SK-N-SH treated with all-trans-retinoic acid at 6 μM for 48 hours (cell line): ENCODE results near the gene KRT7.

Source experiments
- ATAC-seq: fragments of 200-7000 bp; cut with Tn5 transposase; 3 replicates; pipeline ENCODE4 v1.9.1; 2020; ENCODE audit warnings: mild to moderate bottlenecking, moderate library complexity
- BACH2 ChIP-seq: fragments of 250-450 bp; sonication (Bioruptor Pico); IDR thresholded peaks from 2 replicates; pipeline ENCODE4 v1.9.0; 2021; ENCODE audit warnings: mild to moderate bottlenecking, borderline replicate concordance
- CREB5 ChIP-seq: fragments of 250-450 bp; sonication (Bioruptor Pico); IDR thresholded peaks from 2 replicates; pipeline ENCODE4 v1.5.1; 2020; ENCODE audit warnings: low read depth, mild to moderate bottlenecking, moderate library complexity
- CSDC2 ChIP-seq: fragments of 250-450 bp; sonication (Bioruptor Pico); IDR thresholded peaks from 2 replicates; pipeline ENCODE4 v1.5.0; 2020; ENCODE audit warnings: mild to moderate bottlenecking, moderate library complexity
- CSRNP3 ChIP-seq: fragments of 250-450 bp; sonication (Bioruptor Pico); IDR thresholded peaks from 2 replicates; pipeline ENCODE4 v1.5.1; 2021; ENCODE audit warnings: mild to moderate bottlenecking, moderate library complexity
- ESRRG ChIP-seq: fragments of 250-450 bp; sonication (Bioruptor Pico); IDR thresholded peaks from 2 replicates; pipeline ENCODE4 v1.6.1; 2021; ENCODE audit warnings: mild to moderate bottlenecking
- GLIS3 ChIP-seq: fragments of 250-450 bp; sonication (Bioruptor Pico); IDR thresholded peaks from 2 replicates; pipeline ENCODE4 v1.5.0; 2020; ENCODE audit warnings: mild to moderate bottlenecking, moderate library complexity
- OSR1 ChIP-seq: fragments of 250-450 bp; sonication (Bioruptor Pico); IDR thresholded peaks from 2 replicates; pipeline ENCODE4 v1.8.0; 2022; ENCODE audit warnings: moderate library complexity, mild to moderate bottlenecking, inconsistent platforms
- POU6F1 ChIP-seq: fragments of 250-450 bp; sonication (Bioruptor Pico); IDR thresholded peaks from 2 replicates; pipeline ENCODE4 v1.8.0; 2021; ENCODE audit warnings: low read depth, mild to moderate bottlenecking, moderate library complexity, borderline replicate concordance
- PPARA ChIP-seq: fragments of 250-450 bp; sonication (Bioruptor Pico); IDR thresholded peaks from 2 replicates; pipeline ENCODE4 v1.5.0; 2020; ENCODE audit warnings: mild to moderate bottlenecking, borderline replicate concordance
- RARB ChIP-seq: fragments of 250-450 bp; sonication (Bioruptor Pico); IDR thresholded peaks from 2 replicates; pipeline ENCODE4 v1.8.0; 2021; ENCODE audit warnings: mild to moderate bottlenecking, moderate library complexity
- TCF4 ChIP-seq: fragments of 250-450 bp; sonication (Bioruptor Pico); IDR thresholded peaks from 2 replicates; pipeline ENCODE4 v1.8.0; 2021; ENCODE audit warnings: mild to moderate bottlenecking, moderate library complexity, borderline replicate concordance
- TOX ChIP-seq: fragments of 250-450 bp; sonication (Bioruptor Pico); IDR thresholded peaks from 2 replicates; pipeline ENCODE4 v1.8.0; 2021; ENCODE audit warnings: mild to moderate bottlenecking, moderate library complexity, borderline replicate concordance
- TSHZ2 ChIP-seq: fragments of 250-450 bp; sonication (Bioruptor Pico); IDR thresholded peaks from 2 replicates; pipeline ENCODE4 v1.5.0; 2020; ENCODE audit warnings: mild to moderate bottlenecking, moderate library complexity
- ZC3H10 ChIP-seq: fragments of 250-450 bp; sonication (Bioruptor Pico); IDR thresholded peaks from 2 replicates; pipeline ENCODE4 v1.5.1; 2021; ENCODE audit warnings: mild to moderate bottlenecking, moderate library complexity
- ZFP3 ChIP-seq: fragments of 250-450 bp; sonication (Bioruptor Pico); IDR thresholded peaks from 2 replicates; pipeline ENCODE4 v1.5.0; 2020; ENCODE audit warnings: mild to moderate bottlenecking, moderate library complexity
- ZFP30 ChIP-seq: fragments of 450-650 bp; formaldehyde crosslinking; IDR thresholded peaks from 2 replicates; pipeline ENCODE4 v1.5.0; 2022; ENCODE audit warnings: mild to moderate bottlenecking, moderate library complexity
- ZNF565 ChIP-seq: fragments of 450-650 bp; formaldehyde crosslinking; conservative IDR thresholded peaks from 2 replicates; pipeline ENCODE4 v1.5.0; 2020; ENCODE audit warnings: low read depth, mild to moderate bottlenecking, moderate library complexity
- ZNF70 ChIP-seq: fragments of 450-650 bp; formaldehyde crosslinking; IDR thresholded peaks from 2 replicates; pipeline ENCODE4 v1.5.0; 2020; ENCODE audit warnings: mild to moderate bottlenecking, moderate library complexity
- ZNF8 ChIP-seq: fragments of 450-650 bp; formaldehyde crosslinking; IDR thresholded peaks from 2 replicates; pipeline ENCODE4 v1.5.0; 2020; ENCODE audit warnings: mild to moderate bottlenecking, moderate library complexity

KRT7 gene

GRCh38 chr12:52211716-52212585 is 21.1 kb upstream of the KRT7 start (continued):
- no peak for TF ChIP-seq CREB5 (CRISPR knock-in tag)
- no peak for TF ChIP-seq TCF4 (CRISPR knock-in tag)
- TF ChIP-seq, all 23 proteins: peak for 0

- TF ChIP-seq POU6F1 (CRISPR knock-in tag) (no peak), ZNF565 (CRISPR knock-in tag) (no peak), ZNF70 (CRISPR knock-in tag) (no peak), PPARA (no peak), CREB5 (CRISPR knock-in tag) (no peak), ZFP30 (CRISPR knock-in tag) (no peak), BACH2 (no peak), OSR1 (CRISPR knock-in tag) (no peak), CSDC2 (no peak), GLIS3 (no peak), ZNF8 (CRISPR knock-in tag) (no peak; the same call in 1 of the 2 replicates), TOX (CRISPR knock-in tag) (no peak)
- no peak for ATAC-seq
These were observed 20.1 kb upstream of the KRT7 start for GRCh38 chr12:52212701-52213563.

- TF ChIP-seq ZFP30 (CRISPR knock-in tag) (no peak), OSR1 (CRISPR knock-in tag) (no peak), RARB (no peak), GLIS3 (no peak), ZNF8 (CRISPR knock-in tag) (0 out of 2 replicates have a peak, but pooled peaks have one; percentile 9), TCF4 (CRISPR knock-in tag) (no peak), ZNF565 (CRISPR knock-in tag) (no peak)
- TF ChIP-seq, all 23 proteins: peak for 1
- ATAC-seq = peak; percentile 95
These were observed 19.3 kb upstream of the KRT7 start for GRCh38 chr12:52213564-52214420.

GRCh38 chr12:52214421-52214802 is 18.6 kb upstream of the KRT7 start:
- TF ChIP-seq CSRNP3 (CRISPR knock-in tag) (no peak), ZFP3 (CRISPR knock-in tag) (no peak), RARB (no peak), TOX (CRISPR knock-in tag) (no peak), ZC3H10 (CRISPR knock-in tag) (no peak), OSR1 (CRISPR knock-in tag) (no peak), TSHZ2 (no peak), ESRRG (CRISPR knock-in tag) (no peak), PPARA (no peak), ZNF70 (CRISPR knock-in tag) (no peak), ZFP30 (CRISPR knock-in tag) (no peak), CREB5 (CRISPR knock-in tag) (no peak)
- ATAC-seq = peak; percentile 32
